ENCODE measurements around the gene TSC2. TPM values are rescaled to one million over a fixed set of nuclear protein-coding genes. Genes with fewer than 3 reads are reported as not detected.

The TSC2 gene
- total RNA-seq, 3 donors from 2014 or later (not counting 1 experiment from before 2014, with no cell fraction given), result 135 to 197 (median 161) TPM

- H3K27ac ChIP-seq (ENCODE audit: low read length), result no peak overlapping the region
- no peak for TF ChIP-seq CTCF (IDR thresholded peaks at IDR 0.05)
- Mint-ChIP-seq H3K4me1 (peaks cover 0 to 4% of the 10 kb centered on the region in 2 donors), H3K36me3 (no peaks in the 10 kb centered on the region), H3K9me3 (no peaks in the 10 kb centered on the region), H3K27ac (no peak overlapping the region), H3K27me3 (ENCODE audit: low read depth in 2 of 2) (no peaks in the 10 kb centered on the region), H3K4me3 (no peak overlapping the region)
- no peaks in the 10 kb centered on the region for H3K4me1 ChIP-seq (ENCODE audit: control insufficient read depth, insufficient read depth, low read length)
- H3K4me3 ChIP-seq (ENCODE audit: low read length), result no peak overlapping the region
- intact Hi-C loops (cut with micrococcal nuclease), result no loop called here
- H3K9me3 ChIP-seq (ENCODE audit: control insufficient read depth, insufficient read depth, low read length), result no peaks in the 10 kb centered on the region
- DNase-seq, result no peak
- H3K27me3 ChIP-seq (ENCODE audit: control insufficient read depth, insufficient read depth, low read length), result no peaks in the 10 kb centered on the region
- ATAC-seq, result no peak
- 96% methylated on average over 29 of the region's 29 CpGs for WGBS (ENCODE audit: insufficient coverage)
- peaks cover 75% of the 10 kb centered on the region for H3K36me3 ChIP-seq (ENCODE audit: control insufficient read depth, insufficient read depth, low read length)
Measured at GRCh38 chr16:2084895-2085625, 37.3 kb downstream of the TSC2 start.

GRCh38 chr16:2085669-2086068 is 37.9 kb downstream of the TSC2 start:
- ATAC-seq (no peak), DNase-seq (no peak)
- Histone ChIP-seq H3K27me3 (ENCODE audit: control insufficient read depth, insufficient read depth, low read length) (no peaks in the 10 kb centered on the region), H3K9me3 (ENCODE audit: control insufficient read depth, insufficient read depth, low read length) (no peaks in the 10 kb centered on the region), H3K27ac (ENCODE audit: low read length) (no peak overlapping the region), H3K4me1 (ENCODE audit: control insufficient read depth, insufficient read depth, low read length) (no peaks in the 10 kb centered on the region), H3K4me3 (ENCODE audit: low read length) (no peak overlapping the region), H3K36me3 (ENCODE audit: control insufficient read depth, insufficient read depth, low read length) (peaks cover 77% of the 10 kb centered on the region)
- Mint-ChIP-seq H3K27me3 (ENCODE audit: low read depth in 2 of 2) (no peaks in the 10 kb centered on the region), H3K4me1 (peaks cover 0 to 4% of the 10 kb centered on the region in 2 donors), H3K36me3 (no peaks in the 10 kb centered on the region), H3K4me3 (no peak overlapping the region), H3K9me3 (no peaks in the 10 kb centered on the region), H3K27ac (no peak overlapping the region)
- intact Hi-C loops (cut with micrococcal nuclease), result no loop called here
- 89% methylated on average over 14 of the region's 14 CpGs for WGBS (ENCODE audit: insufficient coverage)
- no peak for TF ChIP-seq CTCF (IDR thresholded peaks at IDR 0.05)

GRCh38 chr16:2086106-2086742 is 38.4 kb downstream of the TSC2 start:
- WGBS (ENCODE audit: insufficient coverage), result 97% methylated on average over 27 of the region's 27 CpGs
- Mint-ChIP-seq H3K27me3 (ENCODE audit: low read depth in 2 of 2) (no peaks in the 10 kb centered on the region), H3K27ac (no peak overlapping the region), H3K36me3 (no peaks in the 10 kb centered on the region), H3K4me3 (no peak overlapping the region), H3K4me1 (peaks cover 0 to 4% of the 10 kb centered on the region in 2 donors), H3K9me3 (no peaks in the 10 kb centered on the region)
- intact Hi-C loops (cut with micrococcal nuclease), result no loop called here
- H3K9me3 ChIP-seq (ENCODE audit: control insufficient read depth, insufficient read depth, low read length), result no peaks in the 10 kb centered on the region
- H3K27me3 ChIP-seq (ENCODE audit: control insufficient read depth, insufficient read depth, low read length), result no peaks in the 10 kb centered on the region
- DNase-seq, result no peak
- ATAC-seq, result no peak
- no peak overlapping the region for H3K27ac ChIP-seq (ENCODE audit: low read length)
- no peaks in the 10 kb centered on the region for H3K4me1 ChIP-seq (ENCODE audit: control insufficient read depth, insufficient read depth, low read length)
- no peak overlapping the region for H3K4me3 ChIP-seq (ENCODE audit: low read length)
- no peak for TF ChIP-seq CTCF (IDR thresholded peaks at IDR 0.05)
- H3K36me3 ChIP-seq (ENCODE audit: control insufficient read depth, insufficient read depth, low read length), result peaks cover 73% of the 10 kb centered on the region
